Adrenal gland (tissue), 19 donors: ENCODE measurements around the gene IMMP2L. TPM values are rescaled to one million over a fixed set of nuclear protein-coding genes. Genes with fewer than 3 reads are reported as not detected.
A peak's percentile ranks its signal among the peaks of the same experiment; 100 is the strongest.
"Not testable (repeated sequence)": the region's sequence is repeated elsewhere in the genome, so short reads cannot be mapped to it uniquely, and the experiment has no call there.

Experiments
- DNase-seq, 7 donors: peaks; one replicate each; pipeline ENCODE4 v3.0.0-alpha.2; 2019 to 2020
- H3K27ac ChIP-seq, 5 donors: fragments of 200-600 bp; sonication (generic) in 4 of 5; 1 replicate in 3 of 5; 2 replicates in 2 of 5; pipeline versions ENCODE4 v1.5.1 to v1.8.0; 2016 to 2020; ENCODE audit warnings: mild to moderate bottlenecking in 1 of 5
- H3K27me3 ChIP-seq: fragments of 200-600 bp; 2 replicates; pipeline ENCODE4 v1.8.0; 2021
- H3K36me3 ChIP-seq, 2 donors: fragments of 200-600 bp; replicated peaks in 1 of 2; 1 replicate in 1 of 2; 2 replicates in 1 of 2; pipeline versions ENCODE4 v1.5.1 to v1.8.0; 2018 to 2022
- H3K4me1 ChIP-seq, 2 donors: fragments of 200-600 bp; replicated peaks in 1 of 2; 1 replicate in 1 of 2; 2 replicates in 1 of 2; pipeline versions ENCODE4 v1.5.1 to v1.8.0; 2018 to 2021
- H3K4me3 ChIP-seq, 4 donors: fragments of 200-600 bp; sonication (generic) in 3 of 4; one replicate each; pipeline ENCODE4 v1.5.1; 2016 to 2018
- H3K9me3 ChIP-seq, 3 donors: fragments of 200-600 bp; sonication (generic) in 1 of 3; replicated peaks in 1 of 3; 1 replicate in 2 of 3; 2 replicates in 1 of 3; pipeline versions ENCODE4 v1.5.1 to v1.8.0; 2016 to 2021
- CTCF ChIP-seq, 6 experiments: fragments of 450-650 bp in 4 of 6; fragments of 200-600 bp in 2 of 6; sonication (generic) in 1 of 6; IDR thresholded peaks; 1 replicate in 5 of 6; 2 replicates in 1 of 6; pipeline versions ENCODE4 v1.5.1 to v1.8.0; 2016 to 2021; ENCODE audit warnings: antibody characterized with exemption in 6 of 6, mild to moderate bottlenecking in 2 of 6, moderate library complexity in 1 of 6
- POLR2A ChIP-seq, 2 donors: fragments of 450-650 bp; IDR thresholded peaks; one replicate each; pipeline ENCODE4 v1.6.1; 2017; ENCODE audit warnings: antibody characterized with exemption in 2 of 2, mild to moderate bottlenecking in 2 of 2, moderate library complexity in 1 of 2
- WGBS, 4 donors: extraction: QIAGEN DNeasy Blood & Tissue Kit in 2 of 4; methylation state at CpG; one replicate each; pipeline versions ENCODE4 v1.1.5 to v1.1.7; 2013 to 2017; 5-methylcytosine and 5-hydroxymethylcytosine counted together
- intact Hi-C, 2 donors: fragments of 100-400 bp; cut with DNase I; formaldehyde crosslinking; loops; one replicate each; pipeline versions ENCODE4 v1.14.1 to v1.15.0; 2022 to 2023
- long read RNA-seq, 10 donors: library from polyadenylated mRNA in 3 of 10; unstranded in 2 of 10; stranded (forward) in 1 of 10; transcript quantifications; one replicate each; pipeline ENCODE4 v2.0.0 and lab custom pipeline, GENCODE V29; 2021 to 2026
- polyA plus RNA-seq, 3 donors: library from polyadenylated mRNA; stranded (reverse); fragments of 200-250 nt in 2 of 3; fragments of 350-450 nt in 1 of 3; fragmentation: Illumina TruSeq in 1 of 3; extraction: RNeasy Lipid Tissue Mini Kit (QIAGEN cat#74804) in 1 of 3; gene quantifications; one replicate each; pipeline ENCODE4 v1.2.3, GENCODE V29; 2013 to 2014
- total RNA-seq, 9 donors: library from RNA; depleted of rRNA in 4 of 9; stranded (reverse); fragments of >200 nt in 4 of 9; fragments of 120-200 nt in 1 of 9; fragmentation: NEBNext Ultra II Directional in 1 of 9; extraction: Animal tissue kit (Norgen Biotek cat#: 25700) in 1 of 9; gene quantifications; one replicate each; pipeline versions ENCODE4 v1.1.0 to v1.2.4, GENCODE V29; 2013 to 2023
- donor health status: healthy with polysubstance abuse.
- donor health status: Bipolar disorder and iron deficiency.
- donor health status: DM: yes; HTN: yes; CAD: no.
- donor health status: DM: no; HTN: no; CAD: no.
- donor health status: DM: no; HTN: no; CAD: no.
- donor health status: DM: yes; HTN: yes; CAD: no.

Gene IMMP2L
- total RNA-seq (10 to 100 TPM; 13.4 to 34.1 (median 27.1) TPM), polyA plus RNA-seq (10 to 100 TPM; 13.6 to 27.7 (median 14.7) TPM)
- long read RNA-seq, donor 1, partial matches to known transcripts = 109 of 131 reads
- long read RNA-seq, donor 1, other reads (novel, unspliced or antisense) = 22 of 131 reads
- long read RNA-seq, donor 2, partial matches to known transcripts = 0 of 10 reads
- long read RNA-seq, donor 2, other reads (novel, unspliced or antisense) = 10 of 10 reads
- long read RNA-seq, donor 3 = 0 reads
- long read RNA-seq, donor 4, partial matches to known transcripts = 1 of 3 reads
- long read RNA-seq, donor 4, other reads (novel, unspliced or antisense) = 2 of 3 reads
- long read RNA-seq, donor 5, partial matches to known transcripts = 1 of 4 reads
- long read RNA-seq, donor 5, other reads (novel, unspliced or antisense) = 3 of 4 reads
- long read RNA-seq, donor 6, partial matches to known transcripts = 1 of 2 reads
- long read RNA-seq, donor 6, other reads (novel, unspliced or antisense) = 1 of 2 reads
- long read RNA-seq, donor 7 = 0 reads
- long read RNA-seq, donor 8 = 0 reads
- long read RNA-seq, donor 9 = 0 reads
- long read RNA-seq, donor 10 = 0 reads

DNA sequence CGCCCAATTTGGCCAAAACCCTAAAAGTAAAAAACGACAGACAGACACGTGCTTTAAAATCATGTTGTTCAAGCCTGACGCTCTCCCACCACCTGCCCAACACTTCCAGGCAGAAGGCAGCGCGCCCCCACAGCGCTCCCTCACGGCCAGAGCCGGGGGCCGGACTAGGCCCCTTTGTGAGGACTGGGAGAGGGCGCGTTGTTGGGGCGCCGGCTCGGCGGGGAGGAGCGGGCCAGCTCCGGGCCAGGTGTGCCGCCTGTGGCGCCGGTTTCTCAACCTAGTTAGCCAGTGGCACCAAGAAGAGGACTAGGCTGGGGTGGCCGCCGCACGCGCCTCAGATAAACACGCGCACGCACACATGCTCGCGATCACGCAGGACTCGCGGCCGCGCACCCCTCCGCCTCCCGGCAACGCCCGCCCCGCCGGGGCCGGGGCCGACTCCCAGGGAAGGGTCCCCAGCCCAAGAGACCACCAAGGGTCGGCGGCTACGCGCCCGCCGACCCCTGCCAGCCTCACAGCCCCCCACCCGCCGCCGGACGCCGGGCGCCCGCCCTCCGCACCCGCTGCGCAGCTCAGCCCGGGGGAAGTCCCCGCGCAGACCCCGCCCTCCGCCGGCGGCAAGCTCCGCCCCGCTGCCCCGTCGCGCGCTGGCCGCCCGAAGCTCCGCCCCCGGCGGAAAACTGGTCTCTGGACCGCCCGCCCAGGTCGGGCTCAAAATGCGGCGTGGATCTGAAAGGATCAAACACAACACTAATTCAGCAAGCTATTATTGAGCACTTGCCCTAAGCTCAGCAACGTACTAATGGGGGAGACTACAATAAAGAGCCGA is at the start of gene IMMP2L:
TSS of gene IMMP2L (minus strand) at position 589 of the 829 bp plus-strand sequence.
- peaks cover 11 to 33% of the 10 kb centered on the region in 2 donors for H3K4me1 ChIP-seq
- H3K27ac ChIP-seq = peak within 1 kb of the TSS in 4 of 5 donors; percentile 20 to 92 (median 87)
- H3K9me3 ChIP-seq = no peaks in the 10 kb centered on the region
- 1 to 2% (median 1%) methylated on average over 36 to 84 of the region's 84 CpGs for WGBS, 4 donors
- H3K36me3 ChIP-seq = no peaks in the 10 kb centered on the region
- H3K4me3 ChIP-seq = peak within 1 kb of the TSS; percentile 21 to 88 (median 53)
- no peaks in the 10 kb centered on the region for H3K27me3 ChIP-seq
- peak; percentile 84 to 93 (median 90) for DNase-seq
- TF ChIP-seq CTCF (IDR thresholded peaks at IDR 0.05) = peak in 3 of 6 experiments; percentile 12 to 34 (median 31)
- peak; percentile 60 to 70 for TF ChIP-seq POLR2A (IDR thresholded peaks at IDR 0.05)
- intact Hi-C loops = no loop called here

GRCh38 chr7:111609483-111610254 is 47.4 kb upstream of the IMMP2L start:
- DNase-seq, H3K9me3 ChIP-seq, H3K27me3 ChIP-seq, H3K4me1 ChIP-seq, H3K36me3 ChIP-seq, H3K4me3 ChIP-seq, H3K27ac ChIP-seq: not testable (repeated sequence)
- intact Hi-C loops = loop anchor here in 1 of 2 donors (10.0 kb wide), 1 partner anchor 55 kb away; no protein-coding TSS in a partner anchor
- 74 to 100% (median 95%) methylated on average over 3 to 58 of the region's 58 CpGs for WGBS, 4 donors

GRCh38 chr7:111607621-111608020 is 45.3 kb upstream of the IMMP2L start:
- no peaks in the 10 kb centered on the region for H3K9me3 ChIP-seq
- no peaks in the 10 kb centered on the region for H3K4me1 ChIP-seq
- no peak for DNase-seq
- intact Hi-C loops = loop anchor here in 1 of 2 donors (10.0 kb wide), 1 partner anchor 57 kb away; no protein-coding TSS in a partner anchor
- TF ChIP-seq CTCF (IDR thresholded peaks at IDR 0.05) (no peak), POLR2A (IDR thresholded peaks at IDR 0.05) (no peak)
- no peak overlapping the region for H3K27ac ChIP-seq
- no peaks in the 10 kb centered on the region for H3K36me3 ChIP-seq
- WGBS, 4 donors = 56 to 65% (median 63%) methylated on average over 2 of the region's 2 CpGs
- H3K27me3 ChIP-seq = no peaks in the 10 kb centered on the region
- no peak overlapping the region for H3K4me3 ChIP-seq

- no peak for DNase-seq
- no peak overlapping the region for H3K27ac ChIP-seq
- H3K9me3 ChIP-seq = no peaks in the 10 kb centered on the region
- no peak for TF ChIP-seq CTCF (IDR thresholded peaks at IDR 0.05)
- no peak for TF ChIP-seq POLR2A (IDR thresholded peaks at IDR 0.05)
- H3K36me3 ChIP-seq = no peaks in the 10 kb centered on the region
- H3K4me3 ChIP-seq = no peak overlapping the region
- WGBS, 4 donors = 36 to 68% (median 57%) methylated on average over 1 of the region's 1 CpG
- intact Hi-C loops = loop anchor here in 1 of 2 donors (10.0 kb wide), 1 partner anchor 60 kb away; no protein-coding TSS in a partner anchor
- H3K27me3 ChIP-seq = no peaks in the 10 kb centered on the region
- H3K4me1 ChIP-seq = no peaks in the 10 kb centered on the region
These were observed 43.0 kb upstream of the IMMP2L start for GRCh38 chr7:111605246-111605645.
